HCT116 (cell line): ENCODE measurements around the gene LTB. TPM values are rescaled to one million over a fixed set of nuclear protein-coding genes. Genes with fewer than 3 reads are reported as not detected.

Experiments
- ATAC-seq: fragments of 200-7000 bp; cut with Tn5 transposase; 2 replicates; pipeline ENCODE4 v1.9.1; 2020; ENCODE audit warnings: mild to moderate bottlenecking, moderate library complexity
- BruUV-seq: library from RNA; stranded (reverse); fragments of 400-500 nt; replicated peaks from 2 replicates; lab custom pipeline; 2021; lab: Mats Ljungman, UMichigan
- CTCF ChIA-PET: fragments of 300-600 bp; sonication (Branson Sonifier 250); formaldehyde crosslinking; loops from one replicate; lab custom pipeline; 2021; ENCODE audit warnings: antibody characterized with exemption; lab: Charles Lee
- POLR2A ChIA-PET: fragments of 300-600, 350-600 bp; sonication (Branson Sonifier 250); formaldehyde crosslinking; loops from one replicate; lab custom pipeline; 2021; ENCODE audit warnings: antibody characterized with exemption; lab: Charles Lee
- RAD21 ChIA-PET, 2 experiments: fragments of 300-600 bp; sonication (Branson Sonifier 250); formaldehyde crosslinking; loops; one replicate each; lab custom pipeline; 2023; ENCODE audit warnings: low total read pairs in 2 of 2; ENCODE audit not compliant: uncharacterized antibody in 2 of 2, unreplicated experiment in 2 of 2, low non-redundant PET in 1 of 2; lab: Charles Lee
- DNase-seq: peaks from one replicate; pipeline ENCODE4 v3.0.0-alpha.2; 2010; ENCODE audit warnings: low read depth, low spot score
- H2AFZ ChIP-seq: fragments of 200-600 bp; shearing (Covaris generic), sonication (generic); 2 replicates; pipeline ENCODE4 v1.6.1; 2017; ENCODE audit warnings: low read depth, mixed run types, mixed read lengths, antibody characterized with exemption, low read length; ENCODE audit not compliant: poor library complexity, severe bottlenecking
- H3K27ac ChIP-seq: 2 replicates; pipeline ENCODE4 v1.5.1; 2012; ENCODE audit warnings: low read depth, low read length
- H3K27me3 ChIP-seq: fragments of 200-600 bp; sonication (generic); 2 replicates; pipeline ENCODE4 v1.6.1; 2016; ENCODE audit warnings: mixed run types, low read length, mixed read lengths; ENCODE audit not compliant: insufficient read depth
- H3K36me3 ChIP-seq, 2 experiments: fragments of 200-500 bp in 1 of 2; fragments of 200-600 bp in 1 of 2; sonication (Bioruptor generic) in 1 of 2; sonication (generic) in 1 of 2; 2 replicates each; pipeline versions ENCODE4 v1.5.1 to v1.6.1; 2014 to 2016; ENCODE audit warnings: low read length in 2 of 2, inconsistent platforms in 1 of 2, mixed read lengths in 1 of 2, mixed run types in 1 of 2; ENCODE audit not compliant: insufficient read depth in 2 of 2, control insufficient read depth in 1 of 2
- H3K4me1 ChIP-seq, 2 experiments: fragments of 200-600 bp in 1 of 2; sonication (generic) in 1 of 2; 2 replicates each; pipeline versions ENCODE4 v1.5.1 to v1.6.1; 2012 to 2017; ENCODE audit warnings: low read length in 2 of 2, inconsistent platforms in 1 of 2, mild to moderate bottlenecking in 1 of 2, mixed read lengths in 1 of 2, mixed run types in 1 of 2, moderate library complexity in 1 of 2; ENCODE audit not compliant: insufficient read depth in 2 of 2, control insufficient read depth in 1 of 2
- H3K4me2 ChIP-seq: fragments of 200-600 bp; sonication (generic); 2 replicates; pipeline ENCODE4 v1.6.1; 2017; ENCODE audit warnings: mixed run types, low read length, mixed read lengths
- H3K4me3 ChIP-seq, 2 experiments: fragments of 200-600 bp in 1 of 2; sonication (generic) in 1 of 2; replicated peaks in 1 of 2; 2 replicates each; pipeline ENCODE4 v1.5.1; 2011 to 2016; ENCODE audit warnings: low read length in 2 of 2, control low read depth in 1 of 2, low read depth in 1 of 2, mild to moderate bottlenecking in 1 of 2, mixed read lengths in 1 of 2, mixed run types in 1 of 2
- H3K79me2 ChIP-seq: fragments of 200-600 bp; sonication (generic); 2 replicates; pipeline ENCODE4 v1.6.1; 2017; ENCODE audit warnings: mild to moderate bottlenecking, mixed run types, low read length, moderate library complexity, mixed read lengths; ENCODE audit not compliant: insufficient read depth
- H3K9ac ChIP-seq: fragments of 200-600 bp; sonication (generic); 2 replicates; pipeline ENCODE4 v1.6.1; 2016; ENCODE audit warnings: low read length, mixed read lengths
- H3K9me2 ChIP-seq: fragments of 200-600 bp; sonication (generic), shearing (Covaris generic); 2 replicates; pipeline ENCODE4 v1.6.1; 2017; ENCODE audit warnings: mixed run types, mild to moderate bottlenecking, moderate library complexity; ENCODE audit not compliant: insufficient read depth
- H3K9me3 ChIP-seq, 2 experiments: fragments of 200-500 bp in 1 of 2; fragments of 200-600 bp in 1 of 2; sonication (Bioruptor generic) in 1 of 2; sonication (generic) in 1 of 2; 2 replicates each; pipeline ENCODE4 v1.6.1; 2014 to 2017; ENCODE audit warnings: low read length in 2 of 2, mixed read lengths in 2 of 2, inconsistent platforms in 1 of 2, low read depth in 1 of 2, mild to moderate bottlenecking in 1 of 2, mixed run types in 1 of 2, moderate library complexity in 1 of 2; ENCODE audit not compliant: control insufficient read depth in 1 of 2, insufficient read depth in 1 of 2
- H4K20me1 ChIP-seq: fragments of 200-600 bp; sonication (generic), shearing (Covaris generic); 2 replicates; pipeline ENCODE4 v1.6.1; 2017; ENCODE audit warnings: mixed run types, mild to moderate bottlenecking, moderate library complexity; ENCODE audit not compliant: insufficient read depth
- ATF3 ChIP-seq: IDR thresholded peaks from 2 replicates; pipeline ENCODE4 v1.6.1; 2012
- CBX3 ChIP-seq: IDR thresholded peaks from 2 replicates; pipeline ENCODE4 v1.6.1; 2012; ENCODE audit warnings: low read depth
- CEBPB ChIP-seq: IDR thresholded peaks from 2 replicates; pipeline ENCODE4 v1.6.1; 2012; ENCODE audit warnings: low read depth
- ELF1 ChIP-seq: IDR thresholded peaks from 2 replicates; pipeline ENCODE4 v1.6.1; 2012; ENCODE audit warnings: low read depth, borderline replicate concordance
- EZH2 ChIP-seq: fragments of 200-600 bp; sonication (generic); IDR thresholded peaks from 2 replicates; pipeline ENCODE4 v1.6.1; 2017; ENCODE audit warnings: antibody characterized with exemption, mixed run types
- EZH2phosphoT487 ChIP-seq: fragments of 200-600 bp; IDR thresholded peaks from 2 replicates; pipeline ENCODE4 v1.6.1; 2018; ENCODE audit warnings: antibody characterized with exemption, borderline replicate concordance
- FOSL1 ChIP-seq: IDR thresholded peaks from 2 replicates; pipeline ENCODE4 v1.6.1; 2012; ENCODE audit warnings: low read depth
- POLR2A ChIP-seq: IDR thresholded peaks from 2 replicates; pipeline ENCODE4 v1.7.0; 2011; ENCODE audit warnings: borderline replicate concordance; ENCODE audit not compliant: insufficient read depth, insufficient read length; ENCODE audit errors: extremely low read depth
- SIN3A ChIP-seq: IDR thresholded peaks from 2 replicates; pipeline ENCODE4 v1.6.1; 2012; ENCODE audit warnings: low read depth
- SP1 ChIP-seq: IDR thresholded peaks from 2 replicates; pipeline ENCODE4 v1.6.1; 2012; ENCODE audit warnings: low read depth
- TCF7L2 ChIP-seq: IDR thresholded peaks from 2 replicates; pipeline ENCODE4 v1.7.0; 2011; ENCODE audit warnings: borderline replicate concordance, inconsistent platforms; ENCODE audit not compliant: insufficient read depth, insufficient read length; ENCODE audit errors: extremely low read depth
- ZFX ChIP-seq: fragments of 450-650 bp; IDR thresholded peaks from 2 replicates; pipeline ENCODE4 v1.6.1; 2017
- ZNF274 ChIP-seq: fragments of 200-500 bp; sonication (Bioruptor generic); IDR thresholded peaks from 2 replicates; pipeline ENCODE4 v1.6.1; 2014; ENCODE audit warnings: mild to moderate bottlenecking, low read depth, low read length, inconsistent platforms
- intact Hi-C: fragments of 100-400 bp; cut with micrococcal nuclease; formaldehyde crosslinking; loops from 2 replicates; pipeline ENCODE4 v1.10.0; 2022
- total RNA-seq: library from RNA; stranded (reverse); gene quantifications from one replicate; pipeline ENCODE4 v1.2.1, GENCODE V29; 2021; ENCODE audit not compliant: unreplicated experiment

The LTB gene
- total RNA-seq, 1 experiment from 2014 or later: 0.64 TPM

- Histone ChIP-seq H4K20me1 (peaks cover 32% of the 10 kb centered on the region; the same call in 1 of the 2 replicates), H3K9me2 (no peaks in the 10 kb centered on the region), H3K79me2 (peaks cover 69% of the 10 kb centered on the region), H3K4me2 (peak overlapping the region; percentile 85), H3K9ac (peak overlapping the region; percentile 97), H3K4me3 (peak overlapping the region; percentile 85 to 98), H3K27ac (peak overlapping the region; percentile 96), H3K27me3 (no peaks in the 10 kb centered on the region), H3K4me1 (peaks cover 14 to 26% of the 10 kb centered on the region in 2 experiments), H2AFZ (no peak overlapping the region), H3K9me3 (no peaks in the 10 kb centered on the region), H3K36me3 (peaks cover 44 to 47% of the 10 kb centered on the region in 2 experiments)
- ChIA-PET POLR2A (interaction anchor here (0.7 to 2.1 kb wide), 7 partner anchors 11 to 1666 kb away, joined by 3 to 10 read pairs (median 5); no protein-coding TSS in a partner anchor), CTCF (interaction anchor here (1.3 kb wide), 1 partner anchor 58 kb away, joined by 8 read pairs; no protein-coding TSS in a partner anchor), RAD21 (interaction anchor here in 1 of 2 experiments (1.7 kb wide), 1 partner anchor 58 kb away, joined by 5 read pairs; no protein-coding TSS in a partner anchor)
- DNase-seq: no peak
- no peak for ATAC-seq
- intact Hi-C loops: loop anchor here (10.0 kb wide), 1 partner anchor 294 kb away; no protein-coding TSS in a partner anchor
- no peak for TF ChIP-seq CEBPB
- TF ChIP-seq EZH2: no peak
- no peak for TF ChIP-seq SP1
- TF ChIP-seq FOSL1: no peak
- TF ChIP-seq POLR2A: no peak
- no peak for TF ChIP-seq SIN3A
- no peak for TF ChIP-seq ATF3
- no peak for TF ChIP-seq ZFX
- no peak for TF ChIP-seq TCF7L2
- no peak for TF ChIP-seq ZNF274
- no peak for TF ChIP-seq EZH2phosphoT487
- no peak for TF ChIP-seq CBX3
- no peak for TF ChIP-seq ELF1
- BruUV-seq: no TSS peak
Measured at GRCh38 chr6:31540640-31541039, 41.6 kb downstream of the LTB start.
